IPS-NIHi11 (cell line): ENCODE results near the gene BRF1.

Experiments
- DNase-seq: peaks from one replicate; pipeline ENCODE4 v3.0.0; 2012; ENCODE audit warnings: mixed read lengths, low spot score

BRF1 gene

DNA sequence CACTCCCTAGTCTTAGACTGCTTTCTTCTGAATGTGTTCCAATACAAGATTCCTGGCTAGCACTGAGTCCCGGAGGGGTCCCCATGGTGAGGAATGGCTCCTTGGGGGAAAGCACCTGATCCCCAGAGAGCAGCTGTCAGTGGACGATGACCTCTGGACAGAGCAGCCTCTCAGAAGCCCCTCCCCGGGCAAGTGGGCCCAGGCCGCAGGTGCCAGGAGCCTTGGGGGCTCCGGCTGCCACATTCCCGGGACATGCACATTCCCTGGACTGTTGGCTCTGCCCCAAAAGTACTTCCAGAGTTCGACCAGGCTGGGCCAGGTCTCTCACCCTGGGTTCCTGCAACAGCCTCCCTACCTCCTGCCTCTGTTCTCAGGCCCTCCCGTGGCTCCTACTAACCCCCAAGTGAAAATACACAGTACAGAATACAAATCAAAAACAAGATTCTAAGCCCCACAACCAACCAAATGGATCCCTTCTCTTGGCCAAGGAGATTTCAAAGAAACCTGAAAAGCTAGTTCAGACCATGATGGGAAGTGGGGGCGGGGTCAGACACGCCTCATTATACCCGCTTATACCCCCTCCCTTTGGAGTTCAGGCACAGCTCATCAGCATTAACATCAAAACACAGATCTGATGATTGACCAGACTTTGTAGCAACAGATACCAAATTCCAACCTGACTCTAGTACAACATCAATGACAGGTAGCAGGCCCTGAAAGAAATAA, 75.8 kb downstream of the BRF1 start:
- DNase-seq, result no peak

GRCh38 chr14:105223770-105224544, 76.8 kb downstream of the BRF1 start:
- no peak for DNase-seq

DNA sequence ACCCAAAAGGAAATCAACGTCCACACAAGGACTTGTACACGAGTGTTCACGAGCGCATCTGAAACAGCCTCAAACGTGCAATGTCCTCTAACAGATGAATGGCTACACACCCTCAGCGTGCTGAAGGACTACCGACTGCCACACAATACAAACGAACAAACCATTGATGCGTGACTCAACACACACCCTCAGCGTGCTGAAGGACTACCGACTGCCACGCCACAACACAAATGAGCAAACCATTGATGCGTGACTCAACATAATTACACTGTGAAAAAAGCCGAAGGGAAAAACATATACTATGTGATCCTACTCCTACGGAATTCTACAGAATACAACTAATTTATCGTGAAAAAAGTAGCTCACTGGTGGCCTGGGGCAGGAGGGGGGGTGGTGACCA, 77.5 kb downstream of the BRF1 start:
- no peak for DNase-seq

DNA sequence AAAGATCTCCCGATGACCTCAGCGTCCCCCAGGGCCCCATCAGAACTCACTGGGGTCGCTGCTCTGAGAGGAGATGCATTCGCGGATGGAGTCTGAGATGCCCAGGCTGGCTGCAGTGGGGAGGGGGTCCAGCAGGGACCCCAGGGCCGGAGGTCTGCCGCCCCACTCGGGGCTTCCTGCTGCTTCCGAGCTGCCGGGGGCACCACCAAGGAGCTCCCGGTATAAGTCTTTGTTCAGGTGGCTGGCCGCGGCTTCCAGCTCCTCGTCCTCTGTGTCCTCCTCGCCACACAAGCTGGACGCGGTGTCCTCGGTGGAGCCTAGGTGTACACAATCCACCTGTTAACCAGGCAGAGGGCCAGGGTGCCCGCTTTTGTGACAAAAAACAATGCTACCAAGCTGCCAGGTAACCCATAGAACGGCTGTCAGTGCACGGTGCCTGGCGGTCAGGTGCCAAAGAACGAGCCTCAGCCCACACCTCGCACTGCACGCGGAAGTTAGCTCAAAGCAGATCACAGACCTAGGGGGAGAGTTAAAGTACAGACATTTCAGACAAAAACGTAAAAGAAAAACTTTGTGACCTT, 79.1 kb downstream of the BRF1 start:
- DNase-seq, result no peak

GRCh38 chr14:105220699-105221597, 79.9 kb downstream of the BRF1 start:
- DNase-seq, result no peak

DNA sequence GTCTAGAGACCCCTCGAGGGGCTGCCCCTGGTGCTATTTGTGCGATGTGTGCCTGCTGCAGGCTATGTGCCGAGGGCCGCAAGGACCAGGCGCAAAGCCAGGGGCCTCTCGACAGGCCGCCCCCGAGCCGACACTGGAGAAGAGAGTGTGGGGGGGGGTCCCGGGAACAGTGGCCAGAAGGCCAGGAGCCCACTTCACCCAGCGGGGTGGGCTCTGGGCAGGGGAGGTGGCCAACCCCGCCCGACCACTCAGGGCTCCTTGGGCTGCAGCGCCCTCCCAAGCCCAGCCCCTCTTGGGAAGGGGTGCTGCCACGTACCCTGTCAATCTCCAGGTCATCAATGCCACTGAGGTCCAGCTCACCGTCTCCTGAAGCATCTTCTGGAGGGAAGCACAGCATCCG, 81.0 kb downstream of the BRF1 start:
- no peak for DNase-seq

GRCh38 chr14:105219043-105219612, 81.7 kb downstream of the BRF1 start:
- no peak for DNase-seq

DNA sequence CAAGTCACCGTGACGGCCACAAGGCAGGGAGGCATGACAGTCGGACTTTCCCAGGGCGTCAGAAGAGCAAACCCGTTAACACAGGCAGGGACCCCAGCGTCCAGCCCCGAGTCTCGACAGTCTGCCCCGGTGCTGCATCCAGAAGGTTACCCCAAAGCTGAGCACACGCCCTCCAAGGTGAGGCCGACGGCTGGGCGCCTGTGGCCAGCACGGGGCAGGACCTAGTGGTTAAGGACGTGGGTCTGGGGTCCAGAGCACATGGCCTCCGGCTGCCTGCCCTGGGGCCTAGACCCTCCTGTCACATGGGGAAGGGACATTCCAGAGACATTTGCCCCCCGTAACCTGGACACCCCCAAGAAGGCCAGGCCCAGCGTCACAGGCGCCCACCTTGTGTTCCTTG, 82.2 kb downstream of the BRF1 start:
- no peak for DNase-seq

DNA sequence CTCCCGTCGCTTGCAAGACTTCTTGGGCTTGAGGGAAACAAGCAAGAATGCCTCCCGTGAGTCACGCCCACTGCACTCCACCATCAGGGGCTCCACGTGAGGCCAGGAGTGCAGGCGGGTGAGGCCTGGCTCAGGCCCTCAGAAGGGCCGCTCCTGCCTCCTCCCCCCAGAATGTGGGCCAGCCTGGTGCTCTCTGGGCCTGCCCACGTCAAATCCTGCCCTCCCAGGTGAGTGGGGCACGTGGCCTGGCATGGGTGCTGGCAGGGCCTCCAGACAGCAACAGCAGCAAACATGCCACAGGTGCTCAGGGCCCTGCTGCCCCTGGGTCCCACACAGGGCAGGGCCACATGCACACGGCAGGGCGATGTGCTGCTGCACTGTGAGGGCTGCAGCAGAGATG, 83.0 kb downstream of the BRF1 start:
- DNase-seq, result no peak

DNA sequence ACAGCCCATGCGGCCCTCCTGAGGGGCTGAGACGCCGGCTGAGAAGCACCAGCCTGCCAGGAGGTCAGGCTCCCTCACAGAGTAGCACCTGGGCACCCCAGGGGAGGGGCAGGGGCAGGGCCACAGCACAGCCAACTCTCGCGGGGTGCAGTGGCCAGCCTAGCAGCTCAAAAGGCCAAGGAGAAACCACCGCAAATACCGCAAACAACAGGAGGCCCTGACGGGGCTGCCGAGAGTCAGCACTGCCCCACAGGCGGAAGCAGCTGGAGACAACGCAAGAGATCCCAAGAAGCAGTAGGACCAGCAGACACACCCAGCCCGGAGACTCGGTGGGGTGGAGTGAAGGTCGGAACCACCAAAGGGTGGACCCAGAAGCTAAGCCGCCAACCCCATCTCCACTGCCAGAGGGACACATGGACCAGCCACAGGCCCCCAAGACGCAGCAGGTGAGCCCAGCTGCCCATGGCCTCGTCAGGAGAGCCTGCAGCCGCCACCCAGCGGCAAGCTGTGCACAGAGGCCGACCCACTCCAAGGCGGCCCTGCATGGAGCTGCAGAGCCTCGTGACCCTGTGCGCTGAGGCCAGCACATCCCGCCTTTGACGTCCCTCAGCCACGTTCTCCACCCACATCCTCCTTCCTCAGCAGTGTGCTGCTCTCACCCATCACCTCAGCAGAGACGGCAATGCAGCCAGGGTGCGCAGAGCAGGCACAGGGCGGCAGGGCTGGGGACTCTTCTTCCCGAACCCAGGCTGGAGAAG, 84.1 kb downstream of the BRF1 start:
- no peak for DNase-seq

- no peak for DNase-seq
These were observed 85.2 kb downstream of the BRF1 start for GRCh38 chr14:105215602-105216001.

- DNase-seq, result no peak
These were observed 86.4 kb downstream of the BRF1 start for GRCh38 chr14:105214324-105214915.

DNA sequence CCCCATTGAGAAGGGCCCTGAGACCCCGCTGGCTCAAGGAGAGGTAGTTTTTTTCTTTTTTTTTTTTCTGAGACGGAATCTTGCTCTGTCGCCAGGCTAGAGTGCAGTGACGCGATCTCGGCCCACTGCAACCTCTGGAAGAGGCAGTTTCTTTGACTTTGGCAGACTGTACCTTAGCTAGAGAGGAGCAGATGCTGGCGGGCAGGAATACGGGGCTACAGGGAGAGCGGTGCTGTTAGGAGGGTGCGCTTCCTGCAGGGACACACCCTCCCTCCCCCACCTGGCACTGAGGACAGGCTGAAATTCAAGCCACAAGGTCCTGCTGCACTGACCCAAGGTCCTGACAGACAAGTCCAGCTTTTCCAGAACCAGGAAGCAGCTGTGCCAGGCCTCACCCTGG, 87.4 kb downstream of the BRF1 start:
- no peak for DNase-seq

DNA sequence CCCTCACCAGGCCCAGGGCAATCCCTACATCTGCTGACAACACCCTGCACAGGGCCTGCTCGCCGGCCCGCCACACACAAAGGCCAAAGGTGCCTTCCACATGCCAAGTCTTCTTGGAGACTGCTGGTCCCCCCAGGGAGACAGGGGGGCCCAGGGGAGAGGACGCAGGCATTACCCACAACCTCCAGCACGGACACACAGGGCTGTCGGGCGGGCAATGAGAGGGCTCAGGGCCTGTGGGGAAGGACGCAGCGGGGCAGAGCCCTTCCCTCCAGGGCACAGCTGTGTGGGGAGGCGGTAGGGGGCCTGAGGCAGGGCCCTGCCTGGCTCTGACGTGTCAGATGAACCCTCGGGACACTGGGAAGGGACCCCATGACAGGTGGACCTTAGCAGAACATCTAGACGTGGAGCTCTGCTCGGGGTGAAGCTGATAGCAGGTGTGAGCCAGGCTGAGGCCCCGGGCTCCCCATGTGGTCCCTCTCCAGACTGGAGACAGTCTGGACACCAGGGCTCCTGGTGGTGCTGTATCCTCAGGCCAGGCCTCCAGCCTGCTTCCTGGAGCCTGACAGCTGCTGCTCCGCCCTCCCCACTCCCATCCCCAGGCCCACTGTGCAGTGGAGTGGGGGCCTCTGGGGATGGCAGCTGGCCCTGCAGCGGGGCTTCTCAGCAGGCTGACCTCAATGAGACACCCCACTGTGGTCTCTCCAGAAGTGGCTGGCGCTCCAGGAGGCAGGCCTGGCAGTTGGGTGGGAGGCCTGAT, 88.1 kb downstream of the BRF1 start:
- no peak for DNase-seq

DNA sequence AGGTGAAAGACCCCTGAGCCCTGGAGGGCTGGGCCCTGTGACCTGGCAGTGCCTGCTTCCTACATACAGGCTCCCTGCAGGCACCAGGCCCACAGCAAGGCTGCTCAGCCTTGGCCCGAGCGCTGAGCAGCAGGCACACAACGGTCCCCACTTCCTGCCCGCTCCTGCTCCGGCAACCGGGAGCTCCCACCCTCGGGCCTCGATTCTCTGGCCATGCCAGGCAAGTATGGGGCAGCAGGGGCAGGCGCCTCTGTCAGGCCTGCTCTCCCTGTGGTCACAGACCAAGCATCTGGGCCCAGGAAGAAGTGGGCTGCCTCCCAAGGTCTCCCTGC, 89.1 kb downstream of the BRF1 start:
- DNase-seq, result no peak

DNA sequence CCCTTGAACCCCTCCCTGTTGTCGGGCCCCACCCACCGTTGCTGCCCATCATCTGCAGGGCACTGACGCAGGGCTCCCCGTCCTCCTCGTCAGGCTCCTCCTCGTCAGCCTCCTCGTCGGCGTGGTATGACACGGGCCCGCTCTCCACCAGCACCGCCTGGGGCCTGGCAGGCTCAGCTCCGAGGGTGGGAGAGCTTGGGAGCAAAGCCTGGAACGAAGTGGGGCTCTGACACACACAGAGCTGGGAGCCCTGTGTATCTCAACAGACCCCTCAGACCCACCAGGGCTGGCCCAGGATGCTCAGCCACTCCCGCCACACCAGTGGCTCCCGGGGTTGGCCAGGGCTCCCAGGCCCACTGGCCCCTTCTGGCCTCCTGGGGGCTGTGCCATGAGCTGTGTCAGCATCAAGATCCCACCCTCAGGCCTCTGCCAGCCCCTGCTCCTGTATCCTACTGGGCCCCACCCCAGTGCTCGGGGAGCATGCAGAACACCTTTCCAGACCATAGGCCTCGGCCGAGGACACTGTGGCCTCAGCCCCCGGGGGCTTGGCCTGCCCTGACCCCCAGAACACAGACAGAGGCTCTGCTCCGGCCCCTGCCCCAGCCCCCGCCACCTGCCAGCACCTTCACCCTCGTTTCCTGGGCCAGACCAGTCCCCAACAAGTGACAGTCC, 89.6 kb downstream of the BRF1 start:
- DNase-seq, result no peak

GRCh38 chr14:105210266-105211025, 90.4 kb downstream of the BRF1 start:
- no peak for DNase-seq

GRCh38 chr14:105209646-105210045, 91.2 kb downstream of the BRF1 start:
- no peak for DNase-seq

GRCh38 chr14:105209091-105209490, 91.7 kb downstream of the BRF1 start:
- no peak for DNase-seq
